Mesendoderm (in vitro differentiated cells): Measurements from ENCODE around the gene SP140.
"Not testable (repeated sequence)": the region's sequence is repeated elsewhere in the genome, so short reads cannot be mapped to it uniquely, and the experiment has no call there.

Experiments used
- DNase-seq: peaks from one replicate; pipeline ENCODE4 v3.0.0; 2013
- H2AK5ac ChIP-seq: 2 replicates; pipeline ENCODE4 v1.6.1; 2013; ENCODE audit warnings: low read length, inconsistent platforms
- H2BK120ac ChIP-seq: 2 replicates; pipeline ENCODE4 v1.6.1; 2013; ENCODE audit warnings: low read depth, mild to moderate bottlenecking, low read length, moderate library complexity, mixed read lengths
- H2BK15ac ChIP-seq: replicated peaks from 2 replicates; pipeline ENCODE4 v1.6.1; 2013; ENCODE audit warnings: low read depth, mild to moderate bottlenecking, moderate library complexity
- H2BK5ac ChIP-seq: 2 replicates; pipeline ENCODE4 v1.6.1; 2013; ENCODE audit warnings: low read length, inconsistent platforms
- H3K18ac ChIP-seq: 2 replicates; pipeline ENCODE4 v1.6.1; 2013; ENCODE audit warnings: mild to moderate bottlenecking, low read length, mixed read lengths
- H3K23ac ChIP-seq: one replicate; pipeline ENCODE4 v1.6.1; 2013; ENCODE audit warnings: low read length
- H3K27ac ChIP-seq: 2 replicates; pipeline ENCODE4 v1.5.1; 2013; ENCODE audit warnings: low read depth, mild to moderate bottlenecking, inconsistent platforms, low read length, moderate library complexity
- H3K27me3 ChIP-seq: 2 replicates; pipeline ENCODE4 v1.6.1; 2013; ENCODE audit warnings: low read length, control low read depth, mild to moderate bottlenecking, inconsistent platforms; ENCODE audit not compliant: insufficient read depth, poor library complexity
- H3K36me3 ChIP-seq: 2 replicates; pipeline ENCODE4 v1.6.1; 2013; ENCODE audit warnings: low read length, inconsistent platforms; ENCODE audit not compliant: control insufficient read depth, insufficient read depth
- H3K4ac ChIP-seq: one replicate; pipeline ENCODE4 v1.6.1; 2013; ENCODE audit warnings: low read depth, mild to moderate bottlenecking, low read length, moderate library complexity
- H3K4me1 ChIP-seq: 2 replicates; pipeline ENCODE4 v1.6.1; 2013; ENCODE audit warnings: low read depth, low read length, inconsistent platforms; ENCODE audit not compliant: control insufficient read depth
- H3K4me2 ChIP-seq: 2 replicates; pipeline ENCODE4 v1.6.1; 2013; ENCODE audit warnings: low read length
- H3K4me3 ChIP-seq: 2 replicates; pipeline ENCODE4 v1.5.1; 2013; ENCODE audit warnings: mild to moderate bottlenecking, low read length
- H3K56ac ChIP-seq: one replicate; pipeline ENCODE4 v1.6.1; 2013; ENCODE audit warnings: low read length
- H3K79me1 ChIP-seq: 2 replicates; pipeline ENCODE4 v1.6.1; 2013; ENCODE audit warnings: low read length, inconsistent platforms
- H3K79me2 ChIP-seq: 2 replicates; pipeline ENCODE4 v1.6.1; 2013; ENCODE audit warnings: mild to moderate bottlenecking, low read length; ENCODE audit not compliant: control insufficient read depth, insufficient read depth
- H3K9ac ChIP-seq: 2 replicates; pipeline ENCODE4 v1.6.1; 2013; ENCODE audit warnings: low read length, inconsistent platforms
- H4K5ac ChIP-seq: one replicate; pipeline ENCODE4 v1.6.1; 2013; ENCODE audit warnings: low read length
- H4K8ac ChIP-seq: one replicate; pipeline ENCODE4 v1.6.1; 2013; ENCODE audit warnings: low read depth, mild to moderate bottlenecking, control low read depth, low read length, moderate library complexity
- WGBS: extraction: QIAGEN DNeasy Blood & Tissue Kit; methylation state at CpG from one replicate; pipeline ENCODE4 v1.1.7; 2013; ENCODE audit warnings: low lambda C conversion rate, missing lambda C conversion rate; ENCODE audit not compliant: insufficient coverage; ENCODE audit errors: extremely low coverage; 5-methylcytosine and 5-hydroxymethylcytosine counted together

Gene SP140

DNA sequence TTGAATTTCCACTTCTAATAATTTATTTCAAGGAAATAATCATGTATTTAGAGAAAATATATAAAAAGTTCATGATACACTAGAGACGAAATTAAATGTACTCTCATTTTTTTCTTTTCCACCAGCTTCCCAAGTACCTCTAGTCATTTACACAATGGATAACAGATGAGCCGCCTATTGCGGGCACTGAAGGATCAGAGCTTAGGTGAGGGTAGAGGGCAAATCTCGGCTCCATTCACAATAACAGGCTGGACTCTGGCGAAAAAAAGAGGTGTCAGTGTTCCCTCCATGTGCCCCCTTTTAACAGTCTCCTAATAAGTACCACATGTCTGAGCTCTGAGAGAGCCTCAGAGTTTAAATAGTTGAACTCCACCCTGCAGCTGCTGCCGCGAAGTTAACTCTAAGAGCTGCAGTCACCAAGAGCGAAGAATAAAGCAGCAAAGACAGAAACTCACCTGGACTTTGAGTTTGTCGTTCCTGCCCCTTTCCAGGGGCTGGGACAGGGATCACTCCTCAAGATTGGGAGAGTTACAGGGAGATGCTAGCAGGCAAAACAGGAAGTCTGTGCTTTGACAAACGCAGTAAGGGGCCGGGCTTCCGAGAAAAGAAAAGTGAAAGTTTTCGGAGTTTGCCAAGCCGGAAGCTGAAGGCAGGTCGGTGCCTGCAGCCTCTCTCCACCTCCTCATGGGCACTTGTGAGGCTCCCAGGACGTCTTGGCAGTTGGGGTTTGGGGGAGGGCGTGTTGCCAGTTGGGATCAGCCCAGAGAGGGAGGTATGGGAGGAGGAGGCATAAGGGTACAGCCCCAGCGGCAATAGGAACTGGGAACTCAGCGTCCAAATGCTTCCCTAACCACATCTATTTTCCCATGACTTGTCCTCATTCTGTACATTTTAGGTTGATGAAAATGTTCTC lies 5.9 kb upstream of the SP140 start, which contains the start of gene SP110:
TSS of gene SP110 (minus strand) at position 566 of the 913 bp plus-strand sequence. CDS start 3,057 bp downstream, outside the sequence.
- H3K18ac ChIP-seq = peak within 1 kb of the TSS; percentile 18
- H3K4me1 ChIP-seq = no peaks in the 10 kb centered on the region
- peak within 1 kb of the TSS; percentile 44 for H3K4me2 ChIP-seq
- H2BK120ac ChIP-seq = no peak within 1 kb of the TSS
- peak; percentile 85 for DNase-seq
- no peaks in the 10 kb centered on the region for H3K79me1 ChIP-seq
- no peaks in the 10 kb centered on the region for H3K36me3 ChIP-seq
- no peak within 1 kb of the TSS for H4K8ac ChIP-seq
- H2AK5ac ChIP-seq = no peak within 1 kb of the TSS
- H3K9ac ChIP-seq = peak within 1 kb of the TSS; percentile 43
- no peak within 1 kb of the TSS for H3K4me3 ChIP-seq
- peak within 1 kb of the TSS; percentile 61 for H2BK15ac ChIP-seq
- no peaks in the 10 kb centered on the region for H3K27me3 ChIP-seq
- no peak within 1 kb of the TSS for H3K4ac ChIP-seq
- no peak within 1 kb of the TSS for H3K23ac ChIP-seq
- no CpG with 5 or more reads among the region's 19 CpGs for WGBS
- H3K27ac ChIP-seq = no peak within 1 kb of the TSS
- H4K5ac ChIP-seq = no peak within 1 kb of the TSS
- H3K79me2 ChIP-seq = no peaks in the 10 kb centered on the region
- peak within 1 kb of the TSS; percentile 86 for H3K56ac ChIP-seq
- no peak within 1 kb of the TSS for H2BK5ac ChIP-seq

DNA sequence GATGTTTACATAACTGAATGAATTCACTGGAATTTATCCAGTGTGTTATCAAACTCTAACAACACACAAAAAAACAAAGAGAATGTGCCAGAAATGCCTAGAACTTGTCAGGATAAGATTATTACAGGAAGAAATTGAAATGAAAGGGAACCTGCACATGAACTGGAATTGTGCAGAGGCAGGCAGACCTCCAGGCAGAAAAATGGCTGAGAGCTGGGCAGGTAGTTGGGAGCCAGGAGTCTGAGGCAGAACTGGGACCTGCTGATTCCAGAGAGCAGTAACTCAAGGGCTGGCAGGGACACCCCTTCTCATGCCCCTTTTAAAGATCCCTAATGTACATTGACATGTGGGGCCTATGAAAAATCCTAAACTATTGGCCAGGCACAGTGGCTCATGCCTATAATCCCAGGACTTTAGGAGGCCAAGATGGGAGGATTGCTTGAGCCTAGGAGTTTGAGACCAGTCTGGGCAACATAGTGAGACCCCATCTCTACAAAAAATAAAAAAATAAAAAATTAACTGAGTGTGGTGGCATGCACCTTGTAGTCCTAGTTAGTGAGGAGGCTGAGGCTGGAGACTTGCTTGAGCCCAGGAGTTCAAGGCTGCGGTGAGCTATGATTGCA lies 5.1 kb upstream of the SP140 start:
- no CpG with 5 or more reads among the region's 1 CpG for WGBS
- Histone ChIP-seq H4K5ac (no peak overlapping the region), H3K4me2 (no peak overlapping the region), H2BK15ac (no peak overlapping the region), H3K4ac (no peak overlapping the region), H2BK120ac (no peak overlapping the region), H3K79me1 (no peaks in the 10 kb centered on the region), H3K4me3 (no peak overlapping the region), H2AK5ac (no peak overlapping the region), H4K8ac (no peak overlapping the region), H2BK5ac (no peak overlapping the region), H3K4me1 (no peaks in the 10 kb centered on the region), H3K27ac (no peak overlapping the region), H3K27me3 (no peaks in the 10 kb centered on the region), H3K18ac (no peak overlapping the region), H3K23ac (no peak overlapping the region), H3K56ac (no peak overlapping the region), H3K9ac (no peak overlapping the region), H3K36me3 (no peaks in the 10 kb centered on the region), H3K79me2 (no peaks in the 10 kb centered on the region)
- DNase-seq = no peak

DNA sequence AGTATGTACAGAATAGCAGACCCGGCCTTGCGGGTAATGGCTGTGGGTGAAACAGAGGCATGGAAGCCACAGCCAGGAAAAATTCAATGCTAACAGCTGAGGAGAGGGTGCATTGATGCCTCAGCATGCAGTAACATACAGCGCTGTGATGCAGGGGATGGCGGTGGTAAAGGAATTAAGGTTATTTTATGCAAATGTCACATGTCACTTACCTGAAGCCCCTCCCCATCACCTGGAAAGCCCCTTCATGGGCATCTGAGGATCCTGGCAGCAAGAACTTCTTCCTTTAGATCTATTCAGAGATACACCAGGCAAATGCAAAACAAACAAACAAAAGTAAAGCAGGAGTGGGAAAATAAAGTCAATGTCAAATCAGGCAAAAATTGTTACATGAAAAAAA lies 4.0 kb upstream of the SP140 start:
- DNase-seq = no peak
- WGBS = no CpG with 5 or more reads among the region's 4 CpGs

DNA sequence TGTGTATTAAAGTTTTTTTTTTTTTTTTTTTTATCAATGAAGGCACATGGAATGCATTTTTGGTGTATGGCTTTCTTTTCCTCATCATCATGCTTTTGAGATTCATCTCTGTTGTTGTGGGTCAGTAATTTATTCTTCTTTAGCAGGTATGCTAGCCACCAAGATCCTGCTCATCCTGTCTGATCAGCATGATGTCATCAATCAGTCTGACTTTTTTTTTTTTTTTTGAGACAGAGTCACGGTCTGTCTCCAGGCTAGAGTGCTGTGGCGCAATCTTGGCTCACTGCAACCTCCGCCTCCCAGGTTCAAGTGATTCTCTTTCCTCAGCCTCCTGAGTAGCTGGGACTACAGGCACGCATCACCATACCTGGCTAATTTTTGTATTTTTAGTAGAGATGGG lies 2.7 kb upstream of the SP140 start:
- not testable (repeated sequence) for H3K27ac ChIP-seq, H2AK5ac ChIP-seq, H4K8ac ChIP-seq, H2BK15ac ChIP-seq, H3K4me3 ChIP-seq, H3K4me1 ChIP-seq, H2BK5ac ChIP-seq, H3K23ac ChIP-seq, H3K56ac ChIP-seq, H3K79me1 ChIP-seq, H3K4ac ChIP-seq, H3K27me3 ChIP-seq, H3K9ac ChIP-seq, H3K18ac ChIP-seq, H3K36me3 ChIP-seq, H2BK120ac ChIP-seq, H4K5ac ChIP-seq, H3K4me2 ChIP-seq, H3K79me2 ChIP-seq
- no CpG with 5 or more reads among the region's 4 CpGs for WGBS
- peak; percentile 21 for DNase-seq

More for the DNA sequence above, 4.0 kb upstream of the SP140 start:
- H3K4me3 ChIP-seq = no peak overlapping the region
- H3K79me1 ChIP-seq = no peaks in the 10 kb centered on the region
- no peak overlapping the region for H2BK120ac ChIP-seq
- H2BK5ac ChIP-seq = no peak overlapping the region
- no peak overlapping the region for H2BK15ac ChIP-seq
- H3K27ac ChIP-seq = no peak overlapping the region
- no peak overlapping the region for H3K4me2 ChIP-seq
- H3K18ac ChIP-seq = no peak overlapping the region
- no peak overlapping the region for H3K56ac ChIP-seq
- H2AK5ac ChIP-seq = no peak overlapping the region
- no peaks in the 10 kb centered on the region for H3K27me3 ChIP-seq
- H3K4ac ChIP-seq = no peak overlapping the region
- H4K5ac ChIP-seq = no peak overlapping the region
- no peaks in the 10 kb centered on the region for H3K79me2 ChIP-seq
- H3K9ac ChIP-seq = no peak overlapping the region
- H3K4me1 ChIP-seq = no peaks in the 10 kb centered on the region
- no peak overlapping the region for H3K23ac ChIP-seq
- H4K8ac ChIP-seq = no peak overlapping the region
- no peaks in the 10 kb centered on the region for H3K36me3 ChIP-seq

DNA sequence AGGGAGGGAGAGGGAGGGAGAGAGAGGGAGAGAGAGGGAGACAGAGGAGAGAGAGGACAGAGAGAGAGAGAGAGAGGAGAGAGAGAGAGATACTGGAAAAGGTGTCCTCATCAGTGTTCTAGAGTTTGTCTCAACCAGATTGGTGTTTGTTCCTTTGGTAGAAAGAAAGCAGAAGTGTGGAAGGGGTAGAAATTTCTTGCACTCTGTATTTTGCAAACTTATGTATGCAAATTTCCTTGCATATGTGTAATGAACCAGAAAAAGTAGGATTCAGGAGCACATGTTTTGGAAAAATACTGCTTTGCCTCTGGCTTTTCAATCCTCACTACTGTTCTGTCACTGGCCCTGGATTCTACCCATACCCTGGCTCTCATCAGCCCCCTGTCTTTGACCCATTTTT lies 1.1 kb upstream of the SP140 start:
- no peak for DNase-seq
- Histone ChIP-seq H3K4me3 (no peak overlapping the region), H3K79me1 (no peaks in the 10 kb centered on the region), H3K27me3 (no peaks in the 10 kb centered on the region), H2BK120ac (no peak overlapping the region), H3K9ac (no peak overlapping the region), H3K18ac (no peak overlapping the region), H4K8ac (no peak overlapping the region), H4K5ac (no peak overlapping the region), H3K4ac (no peak overlapping the region), H3K4me1 (no peaks in the 10 kb centered on the region), H3K36me3 (no peaks in the 10 kb centered on the region), H3K79me2 (no peaks in the 10 kb centered on the region), H3K23ac (no peak overlapping the region), H2AK5ac (no peak overlapping the region), H3K56ac (no peak overlapping the region), H3K27ac (no peak overlapping the region), H2BK5ac (no peak overlapping the region), H2BK15ac (no peak overlapping the region), H3K4me2 (no peak overlapping the region)
